ENCODE data around the gene CAPN15. TPM values are rescaled to one million over a fixed set of nuclear protein-coding genes. Genes with fewer than 3 reads are reported as not detected.

Gene CAPN15
- total RNA-seq, 1 experiment from 2014 or later = 71.1 TPM

DNA sequence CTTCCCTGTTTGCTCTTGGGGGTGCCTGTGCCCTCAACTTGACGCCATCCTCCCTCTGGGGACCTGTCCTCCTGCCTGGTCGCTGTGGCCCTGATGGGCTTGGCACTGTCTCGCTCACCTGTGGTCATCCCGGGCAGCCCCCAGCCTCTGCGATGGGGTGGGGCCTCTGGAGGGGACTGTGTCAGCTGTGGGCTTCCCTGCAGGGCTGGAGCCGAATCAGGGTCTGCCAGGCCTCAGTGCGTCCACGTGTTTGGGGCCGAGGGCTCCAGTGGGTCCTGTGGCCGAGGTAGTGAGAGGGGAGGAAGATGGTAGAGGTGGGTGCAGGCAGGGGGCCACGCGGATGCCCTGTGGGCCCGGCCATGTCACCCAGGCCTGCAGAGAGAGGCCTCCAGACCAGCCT is 50.3 kb downstream of the CAPN15 start:
- DNase-seq (ENCODE audit: low read depth) = no peak

DNA sequence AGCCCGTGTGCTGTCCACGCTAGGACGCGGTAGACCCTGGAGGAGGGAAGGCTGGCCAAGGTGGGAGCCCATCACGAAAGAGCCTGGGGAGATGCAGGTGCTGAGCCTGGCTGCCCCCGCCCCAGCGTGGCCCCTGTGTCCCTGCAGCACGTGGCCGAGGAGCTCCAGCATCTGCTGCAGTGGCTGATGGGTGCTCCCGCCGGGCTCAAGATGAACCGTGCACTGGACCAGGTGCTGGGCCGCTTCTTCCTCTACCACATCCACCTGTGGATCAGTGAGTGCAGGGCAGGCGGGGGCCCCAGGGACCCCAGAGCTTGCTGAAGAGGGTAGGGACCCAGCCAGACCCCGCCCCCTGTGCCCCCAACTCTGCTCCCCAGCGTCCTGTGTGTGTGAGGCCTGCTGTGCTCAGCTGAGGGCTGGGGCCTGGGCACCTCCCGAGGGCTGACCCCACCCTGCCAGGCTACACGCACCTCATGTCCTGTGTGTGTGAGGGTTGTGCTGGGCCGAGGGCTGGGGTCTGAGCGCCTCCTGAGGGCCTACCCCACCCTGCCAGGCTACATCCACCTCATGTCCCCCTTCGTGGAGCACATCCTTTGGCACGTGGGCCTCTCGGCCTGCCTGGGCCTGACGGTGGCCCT is 50.8 kb downstream of the CAPN15 start:
- no peak for DNase-seq (ENCODE audit: low read depth)

DNA sequence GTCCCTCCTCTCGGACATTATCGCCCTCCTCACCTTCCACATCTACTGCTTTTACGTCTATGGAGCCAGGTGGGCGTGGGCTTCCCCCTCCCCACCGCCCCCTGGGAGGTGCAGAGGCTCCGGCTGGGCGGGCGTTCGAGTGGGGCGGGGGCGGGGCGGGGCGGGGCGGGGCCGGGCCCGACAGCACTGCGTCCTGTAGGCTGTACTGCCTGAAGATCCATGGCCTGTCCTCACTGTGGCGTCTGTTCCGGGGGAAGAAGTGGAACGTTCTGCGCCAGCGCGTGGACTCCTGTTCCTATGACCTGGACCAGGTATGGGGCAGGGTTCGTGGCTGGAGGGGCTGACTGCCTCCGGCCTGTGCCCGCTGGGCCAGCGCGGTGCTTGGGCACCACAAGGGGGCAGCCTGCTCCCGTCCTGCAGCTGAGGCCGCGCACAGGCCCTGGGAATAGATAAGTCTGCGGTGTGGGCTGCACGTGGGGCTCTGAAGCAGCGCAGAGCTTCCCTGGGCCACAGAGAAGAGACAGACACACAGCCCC is 51.4 kb downstream of the CAPN15 start:
- DNase-seq (ENCODE audit: low read depth) = no peak

DNA sequence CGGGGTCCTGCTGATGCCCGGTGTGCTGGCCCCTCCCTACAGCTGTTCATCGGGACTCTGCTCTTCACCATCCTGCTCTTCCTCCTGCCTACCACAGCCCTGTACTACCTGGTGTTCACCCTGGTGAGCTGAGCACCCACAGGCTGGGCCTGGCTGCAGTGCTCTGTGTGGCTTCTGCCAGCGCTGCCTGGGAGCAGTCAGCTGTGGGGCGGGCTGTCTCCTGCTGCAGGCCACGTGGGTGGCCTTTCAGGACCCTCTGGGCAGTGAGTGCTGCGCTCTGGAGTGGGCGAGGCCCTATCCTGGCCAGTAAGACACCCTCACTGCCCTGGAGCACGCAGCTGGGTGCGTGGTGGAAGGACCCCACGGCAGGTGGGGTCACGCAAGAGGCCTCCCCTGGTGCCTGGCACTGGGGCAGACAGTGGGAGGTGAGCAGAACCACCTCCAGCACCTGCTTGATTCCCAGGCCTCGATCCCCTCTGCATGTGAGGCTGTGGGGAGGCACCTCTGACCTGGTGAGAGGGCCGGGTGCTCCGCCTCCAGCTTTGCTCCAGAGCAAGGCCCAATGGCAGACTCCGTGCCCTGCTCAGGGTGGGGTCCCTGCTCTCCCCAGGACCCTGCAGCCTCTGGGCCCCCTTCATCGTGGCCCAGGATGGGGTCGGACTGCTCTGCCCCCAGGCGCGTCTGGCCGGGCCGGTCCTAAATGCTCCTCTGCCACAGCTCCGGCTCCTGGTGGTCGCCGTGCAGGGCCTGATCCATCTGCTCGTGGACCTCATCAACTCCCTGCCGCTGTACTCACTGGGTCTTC is 52.8 kb downstream of the CAPN15 start:
- DNase-seq (ENCODE audit: low read depth) = no peak

DNA sequence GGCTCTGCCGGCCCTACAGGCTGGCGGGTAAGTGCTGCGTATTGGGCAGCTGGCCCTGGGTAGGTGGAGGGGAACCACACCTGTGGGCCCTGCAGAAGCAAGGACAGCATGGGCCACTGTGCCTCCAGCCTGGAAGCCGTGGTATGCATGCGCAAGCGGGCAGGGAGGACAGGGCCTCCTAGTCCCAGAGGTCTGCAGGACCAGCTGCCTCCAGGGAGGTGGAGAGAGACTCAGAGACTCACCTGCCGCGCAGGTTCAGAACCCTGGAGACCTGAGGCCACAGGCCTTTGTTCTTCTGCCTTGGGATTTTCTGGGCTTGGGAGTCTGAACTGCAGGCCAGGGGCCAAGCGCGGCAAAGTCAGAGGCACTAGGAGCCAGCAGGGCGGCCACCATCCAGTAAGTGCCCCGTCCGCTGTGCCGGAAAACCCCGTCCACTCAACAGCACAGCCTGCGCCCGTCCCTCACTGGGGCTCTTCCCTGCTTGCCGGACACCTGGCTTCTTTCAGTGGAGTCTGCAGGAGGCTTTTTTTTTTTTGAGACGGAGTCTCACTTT is 53.5 kb downstream of the CAPN15 start:
- no peak for DNase-seq (ENCODE audit: low read depth)

DNA sequence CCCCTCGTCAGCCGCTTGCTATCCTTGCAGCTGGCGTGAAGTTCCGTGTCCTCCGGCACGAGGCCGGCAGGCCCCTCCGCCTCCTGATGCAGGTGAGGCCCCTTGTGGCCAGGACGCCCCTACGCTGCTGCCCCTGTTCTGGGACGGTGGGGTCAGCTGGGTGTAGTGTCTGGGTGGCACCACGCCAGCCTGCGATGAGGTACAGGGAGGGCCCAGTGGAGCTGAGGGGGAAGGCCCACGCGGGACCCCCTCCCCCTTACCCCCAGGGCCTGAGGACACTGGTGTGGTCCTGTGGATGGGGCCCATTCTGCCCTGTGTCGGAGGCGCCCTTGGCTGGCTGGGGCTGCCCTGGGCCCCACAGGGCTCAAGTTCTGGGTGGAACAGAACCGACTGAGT is 54.7 kb downstream of the CAPN15 start:
- DNase-seq (ENCODE audit: low read depth) = no peak

DNA sequence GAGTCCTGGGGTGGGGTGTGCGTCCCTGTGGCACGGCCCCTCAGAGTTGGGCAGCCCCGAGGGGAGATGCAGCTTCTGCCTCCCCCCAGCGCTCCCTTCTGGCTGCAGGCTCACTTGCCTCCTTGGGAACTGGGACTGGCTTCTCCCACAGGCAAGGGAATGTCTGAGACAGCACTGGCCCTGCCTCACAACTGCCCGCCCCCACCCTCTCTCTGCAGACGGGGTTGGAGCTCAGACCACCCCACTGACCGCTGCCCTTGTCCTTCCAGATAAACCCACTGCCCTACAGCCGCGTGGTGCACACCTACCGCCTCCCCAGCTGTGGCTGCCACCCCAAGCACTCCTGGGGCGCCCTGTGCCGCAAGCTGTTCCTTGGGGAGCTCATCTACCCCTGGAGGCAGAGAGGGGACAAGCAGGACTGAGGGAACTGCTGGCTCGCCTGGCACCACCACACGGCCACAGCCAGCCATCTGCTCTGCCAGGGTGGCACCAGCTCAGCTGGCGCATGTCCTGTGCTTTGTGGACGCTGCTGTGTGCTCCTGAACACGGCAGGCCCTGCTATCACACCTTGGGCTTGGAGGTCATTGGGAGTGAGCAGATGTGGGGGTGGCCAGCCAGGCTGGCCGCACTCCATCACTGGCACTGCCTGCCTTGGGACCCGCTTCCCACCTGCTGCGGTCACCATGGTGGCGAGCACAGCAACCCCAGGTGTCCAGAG is 55.3 kb downstream of the CAPN15 start:
- DNase-seq (ENCODE audit: low read depth) = no peak

DNA sequence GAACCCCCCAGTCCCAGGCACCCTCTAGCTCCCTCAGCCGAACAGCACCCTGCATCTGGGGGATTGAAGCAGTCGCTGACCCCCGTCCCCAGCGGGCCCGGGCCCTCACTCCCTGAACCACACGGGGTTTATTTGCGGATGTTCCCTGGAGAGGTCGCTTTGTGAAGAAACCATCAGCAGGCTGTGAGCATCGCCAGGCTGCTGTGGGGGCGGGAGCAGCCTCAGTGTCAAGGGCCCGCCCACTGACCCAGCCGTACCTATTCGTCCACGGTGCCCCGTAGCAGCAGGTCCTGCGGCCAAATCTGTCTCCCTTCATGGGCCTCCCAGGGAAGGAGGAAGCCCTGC is 55.9 kb downstream of the CAPN15 start:
- no peak for DNase-seq (ENCODE audit: low read depth)

DNA sequence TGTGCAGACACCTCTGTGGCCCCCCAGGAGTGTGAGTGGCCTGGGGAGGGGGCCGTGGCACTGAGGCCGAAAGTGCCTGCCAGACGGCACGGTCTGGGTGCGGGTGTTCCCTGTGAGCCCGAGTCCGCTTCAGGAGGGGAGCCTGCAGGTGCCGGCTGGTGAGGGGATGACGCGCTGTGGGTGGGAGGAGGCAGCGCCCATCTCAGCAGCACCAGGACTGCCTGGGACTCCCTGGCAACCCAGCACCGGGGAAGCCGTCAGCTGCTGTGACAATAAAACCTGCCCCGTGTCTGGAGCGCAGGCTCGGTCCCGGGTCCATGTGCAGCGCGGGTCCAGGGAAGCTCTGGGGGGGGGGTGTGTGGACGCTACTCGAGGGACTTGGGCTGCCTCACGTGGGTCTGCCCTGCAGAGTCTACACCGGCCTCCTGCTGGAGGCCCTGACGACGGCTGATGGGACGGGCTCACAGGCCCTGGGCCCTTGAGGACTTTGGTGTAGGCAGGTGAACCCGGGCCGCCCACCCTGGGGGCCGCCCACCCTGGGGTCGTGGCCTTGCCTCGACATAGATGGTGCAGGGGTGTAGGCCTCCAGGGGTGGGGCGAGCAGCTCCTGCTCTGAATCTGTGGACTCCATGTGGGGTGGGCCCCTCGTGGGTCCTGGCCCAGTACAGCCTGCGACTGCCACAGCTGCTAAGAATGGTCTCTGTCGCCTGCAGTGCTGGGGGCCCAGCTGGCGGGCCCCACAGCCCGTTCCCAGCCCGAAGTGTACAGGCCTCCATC is 56.5 kb downstream of the CAPN15 start:
- no peak for DNase-seq (ENCODE audit: low read depth)

DNA sequence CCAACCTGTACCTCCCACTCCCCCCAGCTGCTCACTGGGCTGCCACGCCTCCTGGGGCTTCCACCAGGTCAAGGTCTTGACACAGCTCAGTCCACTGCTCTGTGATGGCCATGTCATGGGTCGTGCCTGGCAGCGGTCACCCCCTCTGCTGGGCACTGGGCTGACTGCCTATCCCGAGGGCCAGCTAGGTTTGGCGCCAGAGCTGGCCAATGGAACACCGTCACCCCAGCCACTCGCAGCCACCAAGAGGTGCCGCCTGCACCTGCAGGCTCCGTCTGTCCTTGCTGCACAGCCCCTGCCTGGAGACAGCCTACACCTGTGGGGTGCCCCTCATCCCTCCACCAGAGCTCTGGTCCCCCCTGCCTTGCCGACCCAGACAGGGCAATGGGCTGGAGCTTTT is 57.8 kb downstream of the CAPN15 start:
- DNase-seq (ENCODE audit: low read depth) = no peak

DNA sequence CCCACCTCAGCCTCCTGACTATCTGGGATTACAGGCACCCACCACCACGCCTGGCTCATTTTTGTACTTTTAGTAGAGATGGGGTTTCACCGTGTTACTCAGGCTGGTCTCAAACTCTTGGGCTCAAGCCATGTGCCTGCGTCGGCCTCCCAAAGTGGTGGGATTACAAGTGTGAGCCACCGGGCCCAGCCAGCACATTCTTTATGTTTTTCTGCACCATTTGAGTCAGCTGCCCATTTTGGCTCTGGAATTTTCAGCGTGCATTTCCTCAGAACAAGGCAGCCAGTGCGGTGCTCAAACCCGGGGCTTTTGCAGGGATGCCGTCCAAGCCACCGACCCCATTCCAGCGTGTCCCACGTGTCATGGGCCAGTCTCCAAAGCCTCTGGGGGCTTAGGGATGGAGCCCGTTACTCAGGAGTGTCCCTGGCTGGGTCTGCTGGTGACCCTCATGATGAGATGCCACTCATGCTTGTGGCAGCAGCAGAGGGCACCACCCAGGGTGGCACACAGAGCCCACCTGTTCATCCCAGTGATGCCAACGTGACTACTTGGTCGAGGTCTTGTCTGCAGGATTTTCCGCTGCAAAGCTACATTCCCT is 58.6 kb downstream of the CAPN15 start:
- DNase-seq (ENCODE audit: low read depth) = peak; percentile 37

DNA sequence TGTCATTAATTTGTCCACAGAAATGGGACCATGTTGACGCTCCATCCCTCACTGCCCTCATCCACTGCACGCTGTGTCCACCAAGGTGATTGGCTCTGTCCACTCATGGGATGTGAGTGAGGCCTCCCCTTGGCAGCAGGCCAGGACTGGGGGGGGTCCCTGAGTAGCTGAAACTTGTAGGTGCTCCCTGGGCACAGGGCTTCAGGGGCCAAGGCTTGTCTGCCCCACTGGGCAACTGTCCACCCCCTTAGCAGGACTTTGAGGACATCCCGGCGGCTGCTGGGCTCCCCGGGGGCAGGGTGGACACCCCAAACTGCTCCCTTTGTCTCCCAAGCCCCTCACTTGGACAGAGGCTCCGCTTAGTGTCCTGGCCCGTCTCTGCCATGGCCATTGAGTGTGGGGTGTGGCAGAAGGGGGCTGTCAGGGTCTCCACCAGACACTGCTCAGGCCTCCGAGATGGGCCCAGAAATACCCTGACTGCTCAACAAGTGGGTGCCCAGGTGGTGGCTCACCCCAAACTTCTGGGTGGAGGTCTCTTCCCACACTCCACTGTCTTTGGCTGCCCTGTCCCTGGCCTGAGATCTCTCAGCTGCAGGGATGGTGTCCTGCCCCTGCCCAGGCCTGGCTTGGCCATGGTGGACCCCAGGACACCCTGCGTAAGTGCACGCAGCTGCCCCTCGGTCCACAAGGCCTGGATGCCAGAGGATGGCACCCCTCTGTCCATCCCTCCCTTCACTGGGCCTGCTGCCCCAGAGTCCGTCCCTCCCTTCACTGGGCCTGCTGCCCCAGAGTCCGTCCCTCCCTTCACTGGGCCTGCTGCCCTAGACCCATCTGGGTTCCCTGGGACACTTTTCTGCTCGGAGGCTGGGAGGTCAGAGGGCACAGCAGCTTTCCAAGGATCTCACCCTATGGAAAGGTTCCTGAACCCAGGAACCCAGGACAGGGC is 59.4 kb downstream of the CAPN15 start:
- no peak for DNase-seq (ENCODE audit: low read depth)

DNA sequence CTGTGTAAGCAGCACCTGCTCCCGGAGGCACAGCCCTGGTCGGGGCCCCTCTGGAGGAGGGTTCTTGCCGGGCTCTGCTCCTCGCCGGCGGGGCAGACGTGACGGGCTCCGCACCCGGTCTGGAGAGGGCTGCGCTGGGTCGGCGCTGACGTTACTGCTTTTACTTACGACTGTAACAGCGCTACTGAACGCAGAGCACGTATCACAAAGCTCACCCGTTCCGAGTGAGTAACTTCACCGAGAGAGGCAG is 61.1 kb downstream of the CAPN15 start:
- peak; percentile 51 for DNase-seq (ENCODE audit: low read depth)

DNA sequence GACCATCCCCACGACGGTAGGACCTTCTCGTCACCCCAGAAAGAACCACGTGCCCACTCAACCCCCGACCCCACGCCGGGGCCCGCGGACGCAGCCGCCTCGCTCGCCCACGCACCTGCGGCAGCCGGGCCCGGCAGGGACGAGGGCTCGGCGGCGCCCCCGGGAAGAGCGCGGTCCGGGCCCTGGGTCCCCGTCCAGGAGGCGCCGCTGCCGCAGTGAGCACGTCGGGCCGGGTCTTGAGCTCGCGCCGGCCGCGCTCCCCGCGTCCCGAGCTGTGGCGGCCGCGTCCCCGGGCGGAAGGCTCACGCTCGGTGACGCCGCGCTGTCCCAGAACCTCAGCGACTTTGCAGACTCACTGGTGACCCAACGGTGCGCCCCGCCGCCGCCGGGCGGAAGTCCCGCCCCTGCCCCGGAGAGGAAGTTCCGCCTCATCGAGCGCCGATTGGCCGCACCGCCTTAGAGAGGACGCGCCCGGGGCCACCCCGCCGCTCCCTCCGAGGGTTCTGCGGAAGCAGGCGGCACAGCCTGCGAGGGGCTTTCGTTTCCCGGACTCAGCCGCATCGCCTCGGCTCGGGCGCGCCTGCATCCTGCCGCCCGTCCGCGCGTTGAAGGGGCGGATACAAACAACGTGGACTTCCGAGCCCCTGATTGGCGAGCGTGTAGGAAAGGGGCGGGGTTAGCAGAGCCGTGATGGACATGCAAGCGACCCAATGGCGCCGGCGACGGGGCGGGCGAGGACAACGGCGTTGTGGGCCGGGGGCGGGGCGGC is 61.6 kb downstream of the CAPN15 start:
- DNase-seq (ENCODE audit: low read depth) = peak; percentile 90

DNA sequence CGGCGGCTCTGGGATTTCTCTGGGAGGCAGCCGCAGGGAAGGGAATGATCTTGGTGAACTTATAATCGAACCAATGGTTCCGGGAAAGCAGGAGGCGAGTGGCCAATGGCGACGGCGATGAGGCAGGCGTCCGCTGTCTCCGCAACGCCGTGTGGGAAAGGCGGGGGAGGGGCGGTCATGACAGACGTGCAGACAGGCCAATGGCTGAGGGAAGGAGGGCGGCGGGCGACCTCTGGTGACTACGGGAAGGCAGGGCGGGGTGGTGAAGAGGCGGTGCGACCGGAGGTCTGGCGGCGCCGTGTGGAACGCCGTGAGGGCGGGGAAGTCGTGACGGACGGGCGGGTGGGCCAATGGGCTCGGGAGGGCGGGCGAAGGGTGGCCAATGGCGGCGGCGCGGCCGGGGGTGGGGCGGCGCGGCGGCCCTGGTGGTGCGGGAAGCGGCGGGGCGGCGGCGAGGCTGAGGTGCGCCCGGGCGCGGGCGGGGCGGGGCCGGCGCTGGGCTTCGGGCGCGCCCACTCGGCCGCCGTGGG is 62.2 kb downstream of the CAPN15 start, which contains the start of gene RAB40C:
TSS of gene RAB40C (plus strand) at position 409 of the 530 bp plus-strand sequence. CDS start 226 bp downstream, outside the sequence.
- peak; percentile 95 for DNase-seq (ENCODE audit: low read depth)

DNA sequence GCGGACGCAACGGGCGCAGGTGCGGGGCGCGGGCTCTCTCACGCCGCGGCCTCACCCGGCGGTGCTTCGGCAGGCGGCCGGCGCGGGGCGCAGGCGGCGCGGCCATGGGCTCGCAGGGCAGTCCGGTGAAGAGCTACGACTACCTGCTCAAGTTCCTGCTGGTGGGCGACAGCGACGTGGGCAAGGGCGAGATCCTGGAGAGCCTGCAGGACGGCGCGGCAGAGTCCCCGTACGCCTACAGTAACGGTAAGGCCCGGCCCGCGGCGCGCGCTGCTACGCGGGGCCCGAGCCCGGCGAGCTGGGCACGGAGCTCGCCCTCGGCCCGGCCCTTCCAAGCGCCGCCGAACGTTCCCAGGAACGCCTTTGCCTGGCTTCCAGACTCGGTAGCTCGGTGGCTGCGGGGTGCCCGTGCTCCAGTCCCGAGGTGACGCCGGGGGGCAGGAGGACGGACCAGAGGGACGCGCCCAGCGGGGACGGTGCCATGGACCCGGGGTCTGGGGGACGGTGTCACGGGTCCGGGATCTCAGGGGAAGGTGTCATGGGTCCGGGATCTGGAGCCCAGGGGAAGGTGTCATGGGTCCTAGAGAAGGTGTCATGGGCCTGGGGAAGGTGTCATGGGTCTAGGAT is 62.8 kb downstream of the CAPN15 start:
- DNase-seq (ENCODE audit: low read depth) = peak; percentile 20

DNA sequence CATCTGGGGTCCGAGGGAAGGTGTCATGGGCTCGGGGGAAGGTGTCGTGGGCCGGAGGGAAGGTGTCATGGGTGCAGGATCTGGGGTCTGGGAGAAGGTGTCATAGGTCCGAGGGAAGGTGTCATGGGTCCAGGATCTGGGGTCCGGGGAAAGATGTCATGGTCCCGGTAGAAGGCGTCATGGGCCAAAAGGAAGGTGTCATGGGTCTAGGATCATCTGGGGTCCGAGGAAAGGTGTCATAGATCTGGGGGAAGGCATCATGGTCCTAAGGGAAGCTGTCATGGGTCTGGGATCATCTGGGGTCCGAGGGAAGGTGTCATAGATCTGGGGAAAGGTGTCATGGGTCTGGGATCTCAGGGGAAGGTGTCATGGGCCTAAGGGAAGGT is 63.3 kb downstream of the CAPN15 start:
- DNase-seq (ENCODE audit: low read depth) = no peak

DNA sequence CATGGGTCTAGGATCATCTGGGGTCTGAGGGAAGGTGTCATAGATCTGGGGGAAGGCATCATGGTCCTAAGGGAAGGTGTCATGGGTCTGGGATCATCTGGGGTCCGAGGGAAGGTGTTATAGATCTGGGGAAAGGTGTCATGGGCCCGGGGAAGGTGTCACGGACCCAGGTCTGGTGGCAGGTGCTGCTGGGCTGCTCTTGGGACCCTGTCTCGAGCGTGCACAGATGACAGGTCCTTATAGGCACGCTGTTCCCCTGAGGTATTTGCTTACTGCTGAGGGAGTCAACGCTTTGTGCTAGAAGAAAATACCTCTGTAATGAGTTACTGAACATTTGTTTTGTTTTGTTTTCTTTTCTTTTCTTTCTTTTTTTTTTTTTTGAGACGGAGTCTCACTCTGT is 63.7 kb downstream of the CAPN15 start:
- no peak for DNase-seq (ENCODE audit: low read depth)
